GM18499 (cell line): ENCODE measurements around the gene ABHD16B.
"Not testable (repeated sequence)": the region's sequence is repeated elsewhere in the genome, so short reads cannot be mapped to it uniquely, and the experiment has no call there.

Source experiments
- ATAC-seq: cut with Tn5 transposase; IDR thresholded peaks from one replicate; pipeline ENCODE4 v1.9.1; 2021; ENCODE audit warnings: moderate number of reproducible peaks; ENCODE audit not compliant: insufficient read depth, unreplicated experiment

ABHD16B gene

GRCh38 chr20:63854069-63854765 lies 7.1 kb upstream of the ABHD16B start:
- ATAC-seq: no peak

GRCh38 chr20:63854766-63855362 lies 6.4 kb upstream of the ABHD16B start:
- no peak for ATAC-seq

GRCh38 chr20:63855363-63856097 lies 5.8 kb upstream of the ABHD16B start:
- ATAC-seq: no peak

GRCh38 chr20:63856098-63856511 lies 5.2 kb upstream of the ABHD16B start:
- ATAC-seq: no peak

- ATAC-seq: no peak
These were observed 3.4 kb upstream of the ABHD16B start for GRCh38 chr20:63857764-63858392.

GRCh38 chr20:63858393-63859165 lies 2.7 kb upstream of the ABHD16B start:
- ATAC-seq: no peak

- ATAC-seq: no peak
These were observed 2.1 kb upstream of the ABHD16B start for GRCh38 chr20:63859166-63859699.

- ATAC-seq: no peak
These were observed 810 bp upstream of the ABHD16B start for GRCh38 chr20:63860325-63861051.

GRCh38 chr20:63861981-63862901 lies 943 bp downstream of the ABHD16B start:
- no peak for ATAC-seq

- no peak for ATAC-seq
These were observed 1.9 kb downstream of the ABHD16B start for GRCh38 chr20:63863021-63863797.

- ATAC-seq: peak; percentile 41
These were observed 2.7 kb downstream of the ABHD16B start for GRCh38 chr20:63863798-63864544.

- ATAC-seq: no peak
These were observed 3.3 kb downstream of the ABHD16B start for GRCh38 chr20:63864545-63864977.

GRCh38 chr20:63864978-63865640 lies 3.8 kb downstream of the ABHD16B start, which contains the start of gene TPD52L2:
TSS of gene TPD52L2 (plus strand) at chr20:63865270. CDS start at chr20:63865366, 96 bp downstream.
- ATAC-seq: peak; percentile 54

- ATAC-seq: not testable (repeated sequence)
These were observed 5.7 kb downstream of the ABHD16B start for GRCh38 chr20:63867042-63867441.

- no peak for ATAC-seq
These were observed 7.0 kb downstream of the ABHD16B start for GRCh38 chr20:63868264-63868663.

GRCh38 chr20:63873477-63873971 lies 12.2 kb downstream of the ABHD16B start:
- no peak for ATAC-seq
